GM13977 (cell line): Measurements from ENCODE around the gene MLYCD.

Experiments
- DNase-seq: peaks from one replicate; pipeline ENCODE4 v3.0.0; 2012; ENCODE audit warnings: low spot score
- in situ Hi-C: fragments of 300-500 bp; cut with MboI; formaldehyde crosslinking; loops from one replicate; pipeline ENCODE4 v1.12.0; 2022; ENCODE audit warnings: low sequenced_read_pairs, low pct_unique_long_range_greater_than_20kb, mixed read lengths, inconsistent platforms; ENCODE audit not compliant: unreplicated experiment
- TF ChIP-seq, protein P1 (sequence below): IDR thresholded peaks from 2 replicates; pipeline ENCODE4 v1.5.1; 2012; ENCODE audit warnings: mild to moderate bottlenecking, control low read depth; ENCODE audit not compliant: insufficient read depth; ENCODE audit errors: extremely low read depth, missing control alignments

MLYCD gene

DNA sequence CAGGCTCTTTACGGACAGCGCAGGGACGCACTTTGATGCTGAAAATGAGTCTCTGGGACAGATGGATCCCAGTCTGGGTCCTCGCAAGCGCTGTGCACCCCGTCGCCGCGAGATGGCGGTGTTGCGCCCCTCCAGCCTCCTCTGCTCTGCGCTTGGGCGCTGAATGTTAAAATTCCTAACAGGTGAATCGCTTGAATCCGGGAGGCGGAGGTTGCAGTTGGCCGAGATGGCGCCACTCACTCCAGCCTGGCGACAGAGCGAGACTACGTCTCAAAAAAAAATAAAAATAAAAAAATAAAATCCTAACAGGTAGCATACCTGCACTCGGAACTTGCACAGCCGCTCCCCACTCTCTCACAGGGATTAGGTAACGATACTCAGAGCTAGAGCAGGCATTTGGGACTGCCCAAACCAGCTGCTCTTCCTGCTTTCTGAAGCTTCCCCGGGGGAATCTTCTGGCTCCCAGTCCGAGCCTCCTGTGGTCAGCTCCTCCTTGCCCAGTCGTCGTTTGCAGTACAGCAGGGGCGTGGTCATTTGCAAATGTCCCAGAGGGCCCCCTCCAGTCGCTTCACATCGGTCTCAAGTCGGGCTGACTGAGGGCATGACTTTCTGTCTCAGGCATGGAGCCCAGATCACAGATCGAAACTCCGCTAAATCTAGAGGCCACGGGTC, 27.9 kb downstream of the MLYCD start:
- TF ChIP-seq, protein P1, sequence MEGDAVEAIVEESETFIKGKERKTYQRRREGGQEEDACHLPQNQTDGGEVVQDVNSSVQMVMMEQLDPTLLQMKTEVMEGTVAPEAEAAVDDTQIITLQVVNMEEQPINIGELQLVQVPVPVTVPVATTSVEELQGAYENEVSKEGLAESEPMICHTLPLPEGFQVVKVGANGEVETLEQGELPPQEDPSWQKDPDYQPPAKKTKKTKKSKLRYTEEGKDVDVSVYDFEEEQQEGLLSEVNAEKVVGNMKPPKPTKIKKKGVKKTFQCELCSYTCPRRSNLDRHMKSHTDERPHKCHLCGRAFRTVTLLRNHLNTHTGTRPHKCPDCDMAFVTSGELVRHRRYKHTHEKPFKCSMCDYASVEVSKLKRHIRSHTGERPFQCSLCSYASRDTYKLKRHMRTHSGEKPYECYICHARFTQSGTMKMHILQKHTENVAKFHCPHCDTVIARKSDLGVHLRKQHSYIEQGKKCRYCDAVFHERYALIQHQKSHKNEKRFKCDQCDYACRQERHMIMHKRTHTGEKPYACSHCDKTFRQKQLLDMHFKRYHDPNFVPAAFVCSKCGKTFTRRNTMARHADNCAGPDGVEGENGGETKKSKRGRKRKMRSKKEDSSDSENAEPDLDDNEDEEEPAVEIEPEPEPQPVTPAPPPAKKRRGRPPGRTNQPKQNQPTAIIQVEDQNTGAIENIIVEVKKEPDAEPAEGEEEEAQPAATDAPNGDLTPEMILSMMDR = peak; percentile 95
- in situ Hi-C loops = no loop called here
- DNase-seq = peak; percentile 87

DNA sequence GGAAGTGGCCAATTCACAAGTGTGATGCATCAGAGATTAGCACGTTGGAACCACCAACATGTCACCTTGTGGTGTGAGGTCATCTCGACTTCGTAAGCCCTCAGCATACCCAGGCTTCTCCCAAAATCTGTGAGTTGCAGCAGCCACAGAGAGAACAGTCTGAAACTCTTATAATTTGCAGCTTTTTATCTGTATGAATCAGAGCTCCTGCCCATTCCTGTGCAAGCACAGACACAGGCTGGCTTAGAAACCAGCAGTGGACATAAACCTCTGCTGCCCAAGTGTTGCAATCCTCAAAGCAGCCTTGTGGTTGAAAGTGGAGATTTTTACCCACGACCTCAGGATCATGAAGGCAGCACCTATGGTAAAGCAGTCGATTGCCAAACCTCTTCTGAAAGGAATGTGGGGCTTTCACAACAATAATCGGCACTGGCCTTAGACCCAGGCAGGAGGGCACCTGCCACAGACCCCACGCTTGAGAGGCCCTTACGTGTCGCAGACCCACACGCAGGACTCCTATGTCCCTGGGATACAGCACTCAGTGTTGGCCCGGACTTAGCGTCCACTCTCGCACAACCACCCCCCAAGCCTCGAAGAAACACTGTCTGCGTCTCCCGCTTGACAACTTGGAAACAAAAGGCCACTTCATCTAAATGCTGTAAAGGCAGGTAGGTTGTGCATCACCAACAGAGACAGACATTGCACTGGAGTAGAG, 29.6 kb downstream of the MLYCD start:
- TF ChIP-seq, protein P1 = no peak
- DNase-seq = no peak
- in situ Hi-C loops = no loop called here

DNA sequence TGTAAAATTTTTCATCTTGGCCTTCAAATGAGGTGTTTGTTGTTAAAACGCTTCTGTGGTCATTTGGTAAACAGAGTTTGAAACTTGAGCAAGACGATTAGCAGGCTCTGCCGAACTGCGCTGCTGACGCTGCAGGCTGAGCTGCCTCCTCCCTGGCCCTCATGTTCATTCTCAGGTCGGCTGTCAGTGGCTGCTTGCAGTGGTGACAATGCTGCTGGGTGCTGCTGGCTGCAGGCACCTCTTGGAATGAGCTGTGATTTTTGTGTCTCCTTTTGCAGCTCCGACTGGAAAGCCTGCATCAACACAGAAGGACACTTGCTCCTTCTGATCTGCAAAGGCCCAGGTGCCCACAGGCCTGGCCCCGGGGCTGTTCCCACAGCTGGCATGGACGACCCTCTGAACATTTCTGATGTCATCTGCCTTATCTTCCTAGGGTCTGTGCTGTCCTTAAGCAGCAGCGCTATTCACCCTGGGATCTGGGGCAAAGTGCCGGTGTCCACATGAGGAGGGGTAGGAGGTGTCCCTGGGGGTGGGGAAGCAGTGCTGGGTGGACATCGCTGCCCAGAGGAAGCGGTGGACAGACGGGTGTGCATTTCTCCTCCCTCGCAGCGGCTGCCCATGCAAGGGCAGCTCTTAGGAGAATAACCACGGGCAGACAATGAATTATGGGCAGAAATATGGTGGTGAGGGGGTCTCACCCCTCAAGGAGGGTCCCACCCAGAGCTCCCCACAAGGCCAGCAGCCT, 31.1 kb downstream of the MLYCD start:
- in situ Hi-C loops = no loop called here
- no peak for DNase-seq
- TF ChIP-seq, protein P1 = no peak

DNA sequence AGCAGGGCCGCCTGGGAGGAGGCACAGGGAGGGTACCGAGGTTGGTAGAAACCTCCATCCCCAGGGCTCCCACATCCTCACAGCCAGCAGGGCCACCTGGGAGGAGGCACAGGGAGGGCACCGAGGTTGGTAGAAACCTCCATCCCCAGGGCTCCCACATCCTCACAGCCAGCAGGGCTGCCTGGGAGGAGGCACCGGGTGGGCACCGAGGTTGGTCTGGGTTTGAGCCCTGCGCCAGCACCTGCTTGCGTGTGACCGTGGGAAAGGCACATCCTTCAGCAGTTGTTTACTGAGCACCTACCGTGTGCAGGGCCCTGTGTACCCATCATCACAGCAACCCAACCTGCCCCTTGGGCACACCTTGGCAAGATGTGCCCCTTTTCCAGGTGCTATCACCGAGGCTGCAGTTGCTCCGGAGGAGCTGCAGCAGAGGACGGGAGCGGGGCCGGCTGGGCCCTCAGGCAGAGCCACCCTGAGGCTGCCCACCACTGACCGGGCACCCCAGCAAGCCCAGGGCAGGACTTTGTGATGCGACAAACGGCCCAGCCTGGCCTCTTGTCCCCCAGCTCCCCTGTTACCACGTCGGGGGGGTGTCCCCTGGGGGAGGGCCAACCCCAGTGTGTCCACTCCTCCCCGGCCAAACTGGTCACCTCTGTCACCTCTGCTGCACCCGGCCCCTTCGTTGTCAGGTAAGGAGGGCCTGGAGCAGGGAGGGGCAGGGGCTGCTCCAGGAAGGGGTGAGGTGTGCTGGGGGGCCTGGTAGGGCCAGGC, 32.0 kb downstream of the MLYCD start:
- in situ Hi-C loops = no loop called here
- DNase-seq = no peak

DNA sequence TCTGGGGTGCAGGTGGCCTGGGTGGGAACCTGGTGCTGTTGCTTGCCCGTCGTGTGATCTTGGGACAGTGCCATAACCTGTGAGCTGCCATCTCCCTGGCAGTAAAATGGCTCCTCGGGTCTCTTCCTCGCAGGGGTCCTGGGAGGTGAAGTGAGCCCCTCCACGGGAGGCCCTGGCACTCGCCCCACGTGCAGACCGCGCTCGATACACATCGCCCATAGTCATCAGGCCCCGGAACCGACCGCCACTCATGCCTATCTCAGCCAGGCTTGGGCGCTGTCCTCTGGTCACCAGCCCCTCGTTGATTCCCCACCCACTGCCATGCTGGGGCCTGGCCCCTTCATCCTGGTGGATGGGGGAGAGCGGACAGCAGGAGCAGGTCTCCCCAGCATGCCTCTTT, 32.6 kb downstream of the MLYCD start:
- TF ChIP-seq, protein P1 = no peak
- DNase-seq = no peak
- in situ Hi-C loops = no loop called here

More for the DNA sequence above, 32.0 kb downstream of the MLYCD start:
- TF ChIP-seq, protein P1 = no peak

DNA sequence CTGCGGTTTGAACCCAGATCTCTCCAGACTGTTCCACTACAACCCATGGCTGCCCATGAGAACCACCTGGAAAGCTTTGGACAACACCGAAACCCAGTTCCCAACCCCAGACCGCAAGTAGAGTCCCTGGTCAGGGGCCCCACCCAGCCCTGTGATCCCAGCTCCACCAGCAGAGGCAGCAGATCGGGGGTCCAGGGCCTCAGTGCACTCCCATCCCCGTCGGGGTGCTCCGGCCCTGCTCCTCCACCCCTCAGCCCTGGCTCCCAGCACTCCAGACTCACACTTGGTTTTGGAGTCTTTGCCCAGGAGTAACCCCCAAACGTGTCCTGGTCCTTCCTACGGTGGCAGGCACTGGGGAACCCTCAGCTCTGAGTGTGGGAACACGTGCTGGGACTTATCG, 33.4 kb downstream of the MLYCD start:
- DNase-seq = no peak
- TF ChIP-seq, protein P1 = no peak
- in situ Hi-C loops = no loop called here
